Left ventricle myocardium inferior (tissue), 1 donor: ENCODE measurements around the gene ADCY7. TPM values are rescaled to one million over a fixed set of nuclear protein-coding genes. Genes with fewer than 3 reads are reported as not detected.

ENCODE experiments used
- DNase-seq: peaks from one replicate; pipeline ENCODE4 v3.0.0-alpha.2; 2020
- H3K27ac ChIP-seq: fragments of 200-600 bp; replicated peaks from 2 replicates; pipeline ENCODE4 v1.8.0; 2021
- H3K27me3 ChIP-seq: fragments of 200-600 bp; 2 replicates; pipeline ENCODE4 v1.8.0; 2021; ENCODE audit warnings: low read depth
- H3K36me3 ChIP-seq: fragments of 200-600 bp; 2 replicates; pipeline ENCODE4 v1.8.0; 2021
- H3K4me1 ChIP-seq: fragments of 200-600 bp; 2 replicates; pipeline ENCODE4 v1.8.0; 2021
- H3K4me3 ChIP-seq: fragments of 200-600 bp; 2 replicates; pipeline ENCODE4 v1.8.0; 2021; ENCODE audit warnings: mild to moderate bottlenecking, moderate library complexity
- H3K9me3 ChIP-seq: fragments of 200-600 bp; replicated peaks from 2 replicates; pipeline ENCODE4 v1.8.0; 2021
- CTCF ChIP-seq: fragments of 200-600 bp; IDR thresholded peaks from 2 replicates; pipeline ENCODE4 v1.8.0; 2021; ENCODE audit warnings: antibody characterized with exemption, mild to moderate bottlenecking, borderline replicate concordance
- intact Hi-C: fragments of 100-400 bp; cut with micrococcal nuclease; formaldehyde crosslinking; loops from one replicate; pipeline ENCODE4 v1.11.0; 2022
- total RNA-seq: library from RNA; stranded (reverse); fragmentation: NEBNext Ultra II Directional; extraction: Animal tissue kit (Norgen Biotek cat#: 25700); gene quantifications from one replicate; pipeline ENCODE4 v1.2.1, GENCODE V29; 2021
- donor health status: DM: no; HTN: yes; CAD: no; lungs with severe emphysema.

The ADCY7 gene
- total RNA-seq, 1 donor from 2014 or later = 9.7 TPM

DNA sequence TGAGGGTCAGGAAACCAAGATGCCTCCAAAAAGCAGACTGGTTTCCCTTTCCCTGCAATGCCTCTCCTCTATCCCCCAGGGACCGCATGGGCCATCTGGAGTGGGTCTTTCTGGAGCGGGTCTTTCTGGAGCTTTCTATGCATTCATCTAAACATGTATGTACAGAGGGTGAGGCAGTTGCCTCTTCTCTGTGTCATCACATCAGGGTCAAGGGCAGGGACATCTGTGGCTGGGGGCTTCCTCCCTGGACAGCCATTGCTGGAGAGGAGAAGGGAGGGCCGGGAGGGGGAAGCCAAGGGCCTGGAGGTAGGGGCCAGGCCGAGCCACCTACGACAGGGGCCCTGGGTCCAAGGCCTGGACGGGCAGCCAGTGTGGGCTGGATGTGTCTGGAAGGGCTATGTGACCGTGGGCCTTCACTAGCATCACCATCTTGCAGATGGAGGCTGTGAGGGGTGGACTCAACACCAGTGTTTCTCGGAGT is 840 bp downstream of the ADCY7 start:
- no peaks in the 10 kb centered on the region for H3K9me3 ChIP-seq
- no peaks in the 10 kb centered on the region for H3K36me3 ChIP-seq
- H3K4me3 ChIP-seq = peak overlapping the region; percentile 59
- no peak for TF ChIP-seq CTCF
- no peak for DNase-seq
- peaks cover 36% of the 10 kb centered on the region for H3K27me3 ChIP-seq
- intact Hi-C loops = no loop called here
- H3K27ac ChIP-seq = peak overlapping the region; percentile 62
- peaks cover 11% of the 10 kb centered on the region for H3K4me1 ChIP-seq

DNA sequence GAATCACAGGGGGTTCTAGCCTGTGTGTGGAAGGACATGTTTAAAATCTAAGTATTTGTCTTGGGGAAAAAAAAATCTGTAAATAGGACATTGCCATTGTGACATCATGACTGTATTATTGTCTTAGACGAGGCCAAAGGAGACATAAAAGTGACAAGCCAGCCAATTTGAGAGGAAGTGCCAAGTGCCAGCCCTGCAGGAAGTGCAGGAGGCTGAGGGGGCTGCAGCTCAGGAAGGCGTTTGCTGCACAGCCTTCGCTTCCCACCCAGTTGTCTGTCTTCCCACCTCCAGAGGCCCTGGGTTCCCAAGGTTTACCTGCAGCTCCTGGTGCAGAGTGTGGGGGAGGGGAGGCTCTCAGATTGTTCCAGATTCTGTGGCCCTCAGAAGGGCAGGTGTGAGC is 1.3 kb downstream of the ADCY7 start:
- no peak for DNase-seq
- peaks cover 11% of the 10 kb centered on the region for H3K4me1 ChIP-seq
- peaks cover 31% of the 10 kb centered on the region for H3K27me3 ChIP-seq
- peak overlapping the region; percentile 59 for H3K4me3 ChIP-seq
- intact Hi-C loops = no loop called here
- no peak for TF ChIP-seq CTCF
- no peaks in the 10 kb centered on the region for H3K9me3 ChIP-seq
- peak overlapping the region; percentile 62 for H3K27ac ChIP-seq
- no peaks in the 10 kb centered on the region for H3K36me3 ChIP-seq

- peaks cover 24% of the 10 kb centered on the region for H3K27me3 ChIP-seq
- H3K4me1 ChIP-seq = peaks cover 11% of the 10 kb centered on the region
- H3K4me3 ChIP-seq = no peak overlapping the region
- intact Hi-C loops = no loop called here
- H3K27ac ChIP-seq = no peak overlapping the region
- TF ChIP-seq CTCF = no peak
- DNase-seq = no peak
- H3K9me3 ChIP-seq = no peaks in the 10 kb centered on the region
- no peaks in the 10 kb centered on the region for H3K36me3 ChIP-seq
Measured at GRCh38 chr16:50268352-50268751, 2.0 kb downstream of the ADCY7 start.

GRCh38 chr16:50269061-50269705 is 2.8 kb downstream of the ADCY7 start:
- TF ChIP-seq CTCF = no peak

DNA sequence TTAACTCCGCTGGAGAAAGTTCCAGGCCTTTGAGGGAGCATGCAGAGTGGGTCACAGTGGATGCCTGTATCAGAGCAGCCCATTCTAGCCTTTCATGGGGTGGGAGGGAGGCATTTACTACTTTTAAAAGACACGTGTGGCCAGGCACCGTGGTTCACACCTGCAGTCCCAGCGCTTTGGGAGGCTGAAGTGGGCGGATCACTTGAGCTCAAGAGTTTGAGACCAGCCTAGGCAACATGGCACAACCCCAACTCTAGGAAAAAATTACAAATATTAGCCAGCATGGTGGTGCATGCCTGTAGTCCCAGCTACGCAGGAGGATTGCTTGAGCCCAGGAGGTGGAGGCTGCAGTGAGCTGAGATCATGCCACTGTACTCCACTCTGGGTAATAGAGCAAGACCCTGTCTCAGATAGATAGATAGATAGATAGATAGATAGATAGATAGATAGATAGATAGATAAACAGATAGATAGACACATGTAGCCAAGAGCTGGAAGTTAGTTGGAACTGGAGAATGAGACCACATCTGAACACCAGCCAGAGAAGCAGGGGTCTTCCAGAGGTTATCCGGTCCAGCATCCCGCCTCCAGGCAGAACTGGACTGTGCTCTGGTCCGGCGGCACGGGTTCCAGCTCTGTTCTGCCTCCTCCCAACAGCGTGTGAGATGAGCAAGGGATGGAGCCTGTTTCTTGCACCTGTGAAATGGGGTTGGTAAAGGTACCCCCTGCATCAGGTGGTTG is 3.6 kb downstream of the ADCY7 start:
- Histone ChIP-seq H3K27me3 (peaks cover 14% of the 10 kb centered on the region), H3K9me3 (no peaks in the 10 kb centered on the region), H3K4me1 (peaks cover 11% of the 10 kb centered on the region), H3K27ac (no peak overlapping the region), H3K4me3 (no peak overlapping the region), H3K36me3 (no peaks in the 10 kb centered on the region)
- intact Hi-C loops = no loop called here
- no peak for TF ChIP-seq CTCF
- DNase-seq = no peak

More at GRCh38 chr16:50269061-50269705, 2.8 kb downstream of the ADCY7 start:
- intact Hi-C loops = no loop called here
- peaks cover 11% of the 10 kb centered on the region for H3K4me1 ChIP-seq
- no peaks in the 10 kb centered on the region for H3K36me3 ChIP-seq
- H3K27ac ChIP-seq = no peak overlapping the region
- peaks cover 16% of the 10 kb centered on the region for H3K27me3 ChIP-seq
- H3K4me3 ChIP-seq = no peak overlapping the region
- H3K9me3 ChIP-seq = no peaks in the 10 kb centered on the region
- DNase-seq = no peak
